Measurements from ENCODE around the gene TNK1.

The TNK1 gene

DNA sequence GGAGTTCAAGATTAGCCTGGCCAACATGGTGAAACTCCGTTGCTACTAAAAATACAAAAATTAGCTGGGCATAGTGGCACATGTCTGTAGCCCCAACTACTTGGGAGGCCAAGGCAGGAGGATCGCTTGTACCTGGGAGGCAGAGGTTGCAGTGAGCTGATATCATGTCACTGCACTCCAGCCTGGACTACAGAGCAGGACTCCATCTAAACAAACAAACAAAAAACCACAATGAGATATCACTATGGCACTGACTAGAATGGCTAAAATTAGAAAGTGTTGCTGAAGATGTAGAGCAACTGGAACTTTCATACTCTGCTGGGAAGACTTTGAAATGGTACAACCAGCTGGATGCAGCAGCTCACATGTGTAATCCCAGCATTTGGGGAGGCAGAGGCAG lies 6.5 kb upstream of the TNK1 start:
- TF ChIP-seq, protein P1, sequence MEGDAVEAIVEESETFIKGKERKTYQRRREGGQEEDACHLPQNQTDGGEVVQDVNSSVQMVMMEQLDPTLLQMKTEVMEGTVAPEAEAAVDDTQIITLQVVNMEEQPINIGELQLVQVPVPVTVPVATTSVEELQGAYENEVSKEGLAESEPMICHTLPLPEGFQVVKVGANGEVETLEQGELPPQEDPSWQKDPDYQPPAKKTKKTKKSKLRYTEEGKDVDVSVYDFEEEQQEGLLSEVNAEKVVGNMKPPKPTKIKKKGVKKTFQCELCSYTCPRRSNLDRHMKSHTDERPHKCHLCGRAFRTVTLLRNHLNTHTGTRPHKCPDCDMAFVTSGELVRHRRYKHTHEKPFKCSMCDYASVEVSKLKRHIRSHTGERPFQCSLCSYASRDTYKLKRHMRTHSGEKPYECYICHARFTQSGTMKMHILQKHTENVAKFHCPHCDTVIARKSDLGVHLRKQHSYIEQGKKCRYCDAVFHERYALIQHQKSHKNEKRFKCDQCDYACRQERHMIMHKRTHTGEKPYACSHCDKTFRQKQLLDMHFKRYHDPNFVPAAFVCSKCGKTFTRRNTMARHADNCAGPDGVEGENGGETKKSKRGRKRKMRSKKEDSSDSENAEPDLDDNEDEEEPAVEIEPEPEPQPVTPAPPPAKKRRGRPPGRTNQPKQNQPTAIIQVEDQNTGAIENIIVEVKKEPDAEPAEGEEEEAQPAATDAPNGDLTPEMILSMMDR (conservative IDR thresholded peaks at IDR 0.05), result no peak
- no peak overlapping the region for H3K27ac ChIP-seq

DNA sequence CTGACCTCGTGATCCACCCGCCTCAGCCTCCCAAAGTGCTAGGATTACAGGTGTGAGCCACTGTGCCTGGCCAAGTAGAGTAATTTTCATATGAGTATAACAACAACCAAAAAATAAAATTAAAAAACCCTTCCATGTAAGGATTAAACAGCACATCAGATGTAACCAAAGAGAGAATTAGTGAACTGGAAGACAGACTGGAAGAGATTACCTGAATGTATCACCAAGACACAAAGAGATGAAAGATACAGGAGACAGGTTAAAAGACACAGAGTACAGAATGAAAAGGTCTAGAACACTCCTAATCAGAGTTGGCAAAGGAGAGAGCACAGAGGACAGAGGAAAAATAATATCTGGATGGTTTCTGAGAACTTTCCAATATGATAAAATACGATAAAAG lies 1.8 kb upstream of the TNK1 start:
- TF ChIP-seq, protein P1 (conservative IDR thresholded peaks at IDR 0.05), result no peak
- H3K27ac ChIP-seq, result no peak overlapping the region; the same call in 1 of the 2 replicates

DNA sequence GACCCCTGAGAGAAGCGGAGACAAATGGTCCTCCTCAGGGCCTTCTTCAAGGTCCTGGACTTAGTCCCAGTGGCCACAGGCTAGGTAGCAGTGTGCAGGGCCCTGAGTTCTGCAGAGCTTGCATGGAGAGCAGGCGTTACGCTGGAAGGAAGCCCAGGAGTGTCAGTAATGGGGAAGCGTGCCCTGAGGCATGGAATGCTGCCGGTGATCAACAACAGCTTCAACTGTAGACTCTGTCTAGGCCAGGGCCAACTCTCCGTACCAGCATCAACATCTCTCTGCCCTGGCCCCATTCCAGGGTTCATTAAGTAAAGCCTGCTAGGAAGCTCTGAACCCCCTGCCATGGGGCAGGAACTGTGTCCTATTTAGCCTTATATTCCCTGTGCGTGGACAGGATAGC lies 568 bp upstream of the TNK1 start:
- peak overlapping the region; percentile 75 for H3K27ac ChIP-seq

DNA sequence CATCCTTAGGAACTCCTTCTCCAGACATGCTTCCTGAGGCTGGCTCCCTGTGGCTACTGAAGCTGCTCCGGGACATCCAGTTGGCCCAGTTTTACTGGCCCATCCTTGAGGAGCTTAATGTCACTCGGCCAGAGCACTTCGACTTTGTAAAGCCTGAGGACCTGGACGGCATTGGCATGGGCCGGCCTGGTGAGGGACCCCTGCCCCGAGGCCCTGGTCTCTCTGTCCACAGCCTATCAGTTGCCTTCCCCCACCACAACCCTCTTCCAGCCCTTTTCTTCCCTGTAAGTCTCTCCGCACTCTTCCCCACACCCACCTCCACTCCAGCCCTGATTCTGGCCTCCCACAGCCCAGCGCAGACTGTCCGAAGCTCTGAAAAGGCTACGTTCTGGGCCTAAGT lies 2.0 kb downstream of the TNK1 start:
- TF ChIP-seq, protein P1 (conservative IDR thresholded peaks at IDR 0.05), result no peak
- H3K27ac ChIP-seq, result no peak overlapping the region

More for the DNA sequence above, 568 bp upstream of the TNK1 start:
- TF ChIP-seq, protein P1 (conservative IDR thresholded peaks at IDR 0.05), result no peak

DNA sequence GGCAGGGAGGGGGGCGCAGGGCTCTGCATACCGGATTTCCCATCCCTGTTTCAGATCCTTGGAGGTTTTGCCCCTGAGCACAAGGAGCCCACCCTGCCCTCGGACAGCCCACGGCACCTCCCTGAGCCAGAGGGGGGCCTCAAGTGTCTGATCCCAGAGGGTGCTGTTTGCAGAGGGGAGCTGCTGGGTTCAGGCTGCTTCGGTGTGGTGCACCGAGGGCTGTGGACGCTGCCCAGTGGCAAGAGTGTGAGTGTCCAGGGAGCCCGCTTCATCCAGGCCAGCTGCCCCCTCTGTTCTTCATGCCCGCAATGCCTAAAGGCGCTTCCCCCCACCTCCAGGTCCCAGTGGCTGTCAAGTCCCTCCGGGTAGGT lies 2.5 kb downstream of the TNK1 start:
- H3K27ac ChIP-seq, result no peak overlapping the region
- TF ChIP-seq, protein P1 (conservative IDR thresholded peaks at IDR 0.05), result no peak

DNA sequence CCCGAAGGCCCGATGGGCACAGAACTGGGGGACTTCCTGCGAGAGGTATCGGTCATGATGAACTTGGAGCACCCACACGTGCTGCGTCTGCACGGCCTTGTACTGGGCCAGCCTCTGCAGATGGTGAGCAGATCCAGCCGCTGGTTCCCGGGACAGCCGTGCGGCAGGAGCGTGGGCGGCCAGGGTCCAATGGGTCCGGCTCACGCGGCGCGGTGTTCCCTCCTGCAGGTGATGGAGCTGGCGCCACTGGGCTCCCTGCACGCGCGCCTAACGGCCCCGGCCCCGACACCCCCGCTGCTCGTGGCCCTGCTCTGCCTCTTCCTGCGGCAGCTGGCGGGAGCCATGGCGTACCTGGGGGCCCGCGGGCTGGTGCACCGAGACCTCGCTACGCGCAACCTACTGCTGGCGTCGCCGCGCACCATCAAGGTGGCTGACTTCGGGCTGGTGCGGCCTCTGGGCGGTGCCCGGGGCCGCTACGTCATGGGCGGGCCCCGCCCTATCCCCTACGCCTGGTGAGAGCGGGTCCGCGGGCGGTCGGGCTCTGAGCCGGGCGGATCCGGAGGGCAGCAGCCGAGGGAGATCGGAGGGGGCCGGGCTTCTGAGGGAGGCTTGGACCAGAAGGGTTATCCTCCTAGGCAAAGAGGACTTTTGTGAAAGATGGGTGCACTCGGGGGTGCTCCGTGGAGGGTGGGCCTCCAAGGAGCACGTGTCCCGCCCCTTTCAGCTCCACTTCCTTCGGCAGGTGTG lies 3.0 kb downstream of the TNK1 start:
- TF ChIP-seq, protein P1 (conservative IDR thresholded peaks at IDR 0.05), result no peak
- H3K27ac ChIP-seq, result no peak overlapping the region

DNA sequence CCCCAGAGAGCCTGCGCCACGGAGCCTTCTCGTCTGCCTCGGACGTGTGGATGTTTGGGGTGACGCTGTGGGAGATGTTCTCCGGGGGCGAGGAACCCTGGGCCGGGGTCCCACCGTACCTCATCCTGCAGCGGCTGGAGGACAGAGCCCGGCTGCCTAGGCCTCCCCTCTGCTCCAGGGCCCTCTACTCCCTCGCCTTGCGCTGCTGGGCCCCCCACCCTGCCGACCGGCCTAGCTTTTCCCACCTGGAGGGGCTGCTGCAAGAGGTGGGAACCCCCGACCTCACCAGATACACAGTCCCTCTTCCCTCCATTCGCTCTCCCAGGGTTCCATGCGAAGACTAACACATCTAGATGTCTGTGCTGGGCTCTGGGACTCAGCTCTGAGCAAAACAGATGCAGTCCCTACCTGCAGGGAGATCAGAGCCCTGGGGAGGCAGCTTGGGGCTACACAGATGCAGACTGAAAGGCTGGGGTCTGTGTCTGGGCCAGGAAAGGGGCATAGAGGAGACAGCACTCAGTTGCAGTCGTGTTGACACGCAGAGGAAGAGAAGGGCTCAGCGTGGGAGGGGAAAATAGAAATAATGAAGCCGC lies 3.7 kb downstream of the TNK1 start:
- TF ChIP-seq, protein P1 (conservative IDR thresholded peaks at IDR 0.05), result no peak
- H3K27ac ChIP-seq, result no peak overlapping the region
